ENCODE results near the gene PIEZO1. TPM values are rescaled to one million over a fixed set of nuclear protein-coding genes. Genes with fewer than 3 reads are reported as not detected.

Gene PIEZO1, protein sequence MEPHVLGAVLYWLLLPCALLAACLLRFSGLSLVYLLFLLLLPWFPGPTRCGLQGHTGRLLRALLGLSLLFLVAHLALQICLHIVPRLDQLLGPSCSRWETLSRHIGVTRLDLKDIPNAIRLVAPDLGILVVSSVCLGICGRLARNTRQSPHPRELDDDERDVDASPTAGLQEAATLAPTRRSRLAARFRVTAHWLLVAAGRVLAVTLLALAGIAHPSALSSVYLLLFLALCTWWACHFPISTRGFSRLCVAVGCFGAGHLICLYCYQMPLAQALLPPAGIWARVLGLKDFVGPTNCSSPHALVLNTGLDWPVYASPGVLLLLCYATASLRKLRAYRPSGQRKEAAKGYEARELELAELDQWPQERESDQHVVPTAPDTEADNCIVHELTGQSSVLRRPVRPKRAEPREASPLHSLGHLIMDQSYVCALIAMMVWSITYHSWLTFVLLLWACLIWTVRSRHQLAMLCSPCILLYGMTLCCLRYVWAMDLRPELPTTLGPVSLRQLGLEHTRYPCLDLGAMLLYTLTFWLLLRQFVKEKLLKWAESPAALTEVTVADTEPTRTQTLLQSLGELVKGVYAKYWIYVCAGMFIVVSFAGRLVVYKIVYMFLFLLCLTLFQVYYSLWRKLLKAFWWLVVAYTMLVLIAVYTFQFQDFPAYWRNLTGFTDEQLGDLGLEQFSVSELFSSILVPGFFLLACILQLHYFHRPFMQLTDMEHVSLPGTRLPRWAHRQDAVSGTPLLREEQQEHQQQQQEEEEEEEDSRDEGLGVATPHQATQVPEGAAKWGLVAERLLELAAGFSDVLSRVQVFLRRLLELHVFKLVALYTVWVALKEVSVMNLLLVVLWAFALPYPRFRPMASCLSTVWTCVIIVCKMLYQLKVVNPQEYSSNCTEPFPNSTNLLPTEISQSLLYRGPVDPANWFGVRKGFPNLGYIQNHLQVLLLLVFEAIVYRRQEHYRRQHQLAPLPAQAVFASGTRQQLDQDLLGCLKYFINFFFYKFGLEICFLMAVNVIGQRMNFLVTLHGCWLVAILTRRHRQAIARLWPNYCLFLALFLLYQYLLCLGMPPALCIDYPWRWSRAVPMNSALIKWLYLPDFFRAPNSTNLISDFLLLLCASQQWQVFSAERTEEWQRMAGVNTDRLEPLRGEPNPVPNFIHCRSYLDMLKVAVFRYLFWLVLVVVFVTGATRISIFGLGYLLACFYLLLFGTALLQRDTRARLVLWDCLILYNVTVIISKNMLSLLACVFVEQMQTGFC (N-terminal part only)
- polyA plus RNA-seq (ENCODE audit: low read depth in 6 of 6) = 10 to 100 TPM in 2 of 6 donors, 1 to 10 TPM in 4; 4.0 to 17.2 (median 6.2) TPM

DNA sequence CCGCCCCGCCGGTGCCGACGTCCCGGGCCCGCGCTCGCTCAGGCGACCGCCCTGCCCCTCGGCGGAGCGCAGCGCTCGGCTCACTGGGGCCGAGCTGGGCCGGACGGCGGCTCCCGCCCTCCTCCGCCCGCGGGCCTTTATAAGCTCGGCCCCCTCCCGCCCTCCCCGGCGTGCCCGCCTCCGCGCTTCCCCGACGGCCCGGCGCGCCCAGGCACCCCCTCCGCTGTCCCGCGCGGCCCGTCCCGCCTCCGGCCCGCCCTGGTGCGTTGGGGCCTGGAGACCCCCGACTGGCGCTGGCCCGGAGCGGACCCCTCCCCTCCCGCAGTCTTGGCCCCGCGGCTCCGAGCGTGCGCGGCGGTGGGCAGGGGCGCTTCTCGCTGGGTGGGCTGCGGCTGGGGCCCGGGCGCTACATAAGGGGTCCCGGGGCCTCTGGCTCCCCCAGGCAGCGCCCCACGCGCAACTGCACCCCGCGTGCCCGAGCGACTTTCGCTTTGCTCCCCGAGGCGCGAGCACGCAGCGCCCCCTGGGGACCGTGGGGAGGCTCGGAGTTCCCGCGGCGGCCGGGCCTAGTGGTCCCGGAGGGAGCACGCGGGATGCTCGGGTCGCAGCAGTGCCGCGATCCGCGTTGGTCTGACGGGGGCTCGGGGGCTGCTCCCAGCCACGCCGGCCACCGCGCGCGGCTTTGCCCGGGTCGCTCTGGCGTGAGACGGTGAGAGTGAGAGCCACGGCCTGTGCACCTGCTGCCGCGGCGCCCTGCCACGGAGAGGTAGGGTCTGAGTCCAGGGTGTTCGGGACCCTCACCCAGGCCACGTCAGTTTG, at the start of gene PIEZO1:
Gene PIEZO1 (minus strand): TSS at position 115 of the 819 bp plus-strand sequence. CDS start 256 bp downstream, outside the sequence.
- H3K27ac Mint-ChIP-seq = peak within 1 kb of the TSS in 3 of 6 donors; percentile 54 to 89 (median 71)
- no peaks in the 10 kb centered on the region for H3K36me3 Mint-ChIP-seq
- H3K27me3 Mint-ChIP-seq = no peaks in the 10 kb centered on the region
- H3K4me1 Mint-ChIP-seq = peaks cover 37 to 47% (median 47%) of the 10 kb centered on the region in 3 donors
- DNase-seq (peak; percentile 81), ATAC-seq (ENCODE audit: low read depth in 2 of 2) (peak; percentile 50 to 64)
- peak within 1 kb of the TSS; percentile 62 to 92 (median 86) for H3K4me3 Mint-ChIP-seq
- H3K9me3 Mint-ChIP-seq = no peaks in the 10 kb centered on the region

DNA sequence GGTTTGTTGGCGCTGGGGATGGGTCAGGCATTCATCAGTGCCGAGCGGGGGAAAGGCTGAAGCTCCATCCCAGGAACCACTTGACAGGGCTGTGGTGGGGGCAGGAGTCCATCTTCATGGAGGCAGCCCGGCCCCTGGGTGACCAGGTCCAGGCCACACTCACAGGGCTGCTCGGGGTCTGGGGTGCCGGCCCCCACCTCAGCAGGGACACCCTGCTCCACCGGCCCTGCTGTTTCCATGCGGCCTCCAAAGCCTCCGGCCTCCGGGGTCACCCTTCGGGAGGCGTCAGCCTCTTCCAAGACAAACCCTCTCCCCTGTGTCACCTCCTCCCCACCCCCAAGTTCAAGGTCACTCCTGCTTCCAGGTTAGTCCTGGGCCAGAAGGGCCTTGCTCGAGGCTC, 49.6 kb upstream of the PIEZO1 start:
- Mint-ChIP-seq H3K27ac (no peak overlapping the region), H3K36me3 (no peaks in the 10 kb centered on the region), H3K4me3 (no peak overlapping the region), H3K4me1 (peaks cover 0 to 5% (median 0%) of the 10 kb centered on the region in 3 donors), H3K27me3 (no peaks in the 10 kb centered on the region), H3K9me3 (no peaks in the 10 kb centered on the region)
- ATAC-seq (ENCODE audit: low read depth in 2 of 2) (no peak), DNase-seq (no peak)

DNA sequence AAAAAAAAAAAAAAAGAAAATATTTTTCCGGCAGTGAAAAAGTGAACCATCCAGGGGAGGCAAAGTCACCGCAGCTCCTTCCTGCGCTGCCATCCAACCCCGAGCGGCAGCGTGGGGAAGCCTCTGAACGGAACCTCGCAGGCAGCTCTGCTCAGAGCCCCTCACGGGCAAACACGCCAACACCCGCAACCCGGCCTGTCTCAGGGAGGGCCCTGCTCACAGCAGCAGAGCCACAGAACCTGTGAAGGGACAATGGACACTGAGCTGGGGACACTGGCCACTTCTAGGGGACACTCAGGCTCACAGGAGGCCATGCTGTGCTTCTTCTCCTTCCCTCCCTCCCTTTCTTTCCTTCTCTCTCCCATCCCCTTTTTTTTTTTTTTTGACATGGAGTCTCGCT, 48.1 kb upstream of the PIEZO1 start:
- H3K27ac Mint-ChIP-seq = peak overlapping the region in 1 of 6 donors; percentile 81
- no peaks in the 10 kb centered on the region for H3K9me3 Mint-ChIP-seq
- no peak overlapping the region for H3K4me3 Mint-ChIP-seq
- H3K36me3 Mint-ChIP-seq = no peaks in the 10 kb centered on the region
- DNase-seq (no peak), ATAC-seq (ENCODE audit: low read depth in 2 of 2) (no peak)
- H3K4me1 Mint-ChIP-seq = peaks cover 0 to 5% (median 0%) of the 10 kb centered on the region in 3 donors
- H3K27me3 Mint-ChIP-seq = no peaks in the 10 kb centered on the region

DNA sequence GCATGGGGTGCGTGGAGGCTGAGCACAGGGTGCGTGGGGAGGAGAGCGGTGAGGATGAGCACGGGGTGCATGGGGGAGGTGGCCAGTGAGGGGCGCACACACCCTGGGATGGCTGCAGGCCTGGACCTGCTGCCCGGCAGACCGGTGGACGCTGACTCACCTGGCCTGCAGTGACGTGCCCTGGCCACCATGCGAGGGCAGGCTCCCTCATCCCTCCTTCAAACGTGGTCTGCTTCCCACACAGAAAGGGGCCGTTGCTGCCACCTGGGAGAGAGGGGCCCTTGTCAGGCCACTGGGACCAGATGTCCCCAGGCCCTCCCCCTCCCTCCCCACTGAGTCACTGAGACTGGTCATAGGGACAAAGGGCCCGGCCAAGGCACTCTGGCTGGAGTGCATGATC, 46.8 kb upstream of the PIEZO1 start:
- Mint-ChIP-seq H3K27ac (no peak overlapping the region), H3K27me3 (no peaks in the 10 kb centered on the region), H3K36me3 (no peaks in the 10 kb centered on the region), H3K4me3 (no peak overlapping the region), H3K9me3 (no peaks in the 10 kb centered on the region), H3K4me1 (peaks cover 0 to 5% (median 0%) of the 10 kb centered on the region in 3 donors)
- no peak for DNase-seq
- ATAC-seq (ENCODE audit: low read depth in 2 of 2) = no peak

DNA sequence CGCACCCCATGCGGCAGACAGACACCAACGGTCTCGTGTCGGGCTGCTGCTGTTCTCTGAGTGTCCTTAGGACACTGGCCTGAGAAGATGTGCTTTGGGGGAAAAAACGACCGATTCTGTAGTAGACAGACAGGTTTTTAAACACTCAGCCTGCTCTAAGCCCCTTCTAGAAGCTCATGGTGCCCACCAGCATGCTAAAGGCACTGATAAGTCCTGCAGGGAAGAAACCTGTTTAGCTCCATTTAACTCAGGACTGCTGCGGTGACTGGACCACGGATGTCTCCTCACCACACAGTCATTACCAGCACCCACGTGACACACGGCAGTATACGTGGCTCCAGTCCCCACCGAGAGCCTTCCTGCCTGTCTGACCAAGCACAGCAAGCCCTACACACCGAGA, 45.8 kb upstream of the PIEZO1 start:
- Mint-ChIP-seq H3K27ac (no peak overlapping the region), H3K27me3 (no peaks in the 10 kb centered on the region), H3K9me3 (no peaks in the 10 kb centered on the region), H3K4me1 (peaks cover 0 to 5% (median 2%) of the 10 kb centered on the region in 3 donors), H3K4me3 (no peak overlapping the region), H3K36me3 (no peaks in the 10 kb centered on the region)
- ATAC-seq (ENCODE audit: low read depth in 2 of 2) (no peak), DNase-seq (no peak)

DNA sequence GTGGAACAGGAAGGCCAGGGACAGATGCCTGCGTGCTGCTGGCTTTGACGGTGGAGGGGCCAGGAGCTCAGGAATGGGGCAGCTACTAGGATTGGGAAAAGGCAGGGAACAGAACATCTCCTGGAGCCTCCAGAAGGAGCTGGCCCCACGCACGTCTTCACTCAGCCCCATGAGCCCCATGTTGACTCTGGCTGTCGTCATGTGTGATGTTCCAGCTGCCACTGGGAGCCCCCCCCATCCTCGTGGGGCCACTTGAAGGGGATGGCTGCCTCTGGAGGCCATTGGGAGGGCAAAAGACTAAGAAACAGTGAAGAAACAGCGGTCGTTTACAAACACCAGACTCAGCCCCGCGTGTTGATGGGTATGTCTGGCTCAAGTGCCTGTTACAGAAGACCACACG, 45.2 kb upstream of the PIEZO1 start:
- H3K4me1 Mint-ChIP-seq = peaks cover 0 to 5% (median 3%) of the 10 kb centered on the region in 3 donors
- H3K36me3 Mint-ChIP-seq = no peaks in the 10 kb centered on the region
- H3K27ac Mint-ChIP-seq = no peak overlapping the region
- H3K9me3 Mint-ChIP-seq = no peaks in the 10 kb centered on the region
- no peak for ATAC-seq (ENCODE audit: low read depth in 2 of 2)
- no peak for DNase-seq
- no peak overlapping the region for H3K4me3 Mint-ChIP-seq
- no peaks in the 10 kb centered on the region for H3K27me3 Mint-ChIP-seq

DNA sequence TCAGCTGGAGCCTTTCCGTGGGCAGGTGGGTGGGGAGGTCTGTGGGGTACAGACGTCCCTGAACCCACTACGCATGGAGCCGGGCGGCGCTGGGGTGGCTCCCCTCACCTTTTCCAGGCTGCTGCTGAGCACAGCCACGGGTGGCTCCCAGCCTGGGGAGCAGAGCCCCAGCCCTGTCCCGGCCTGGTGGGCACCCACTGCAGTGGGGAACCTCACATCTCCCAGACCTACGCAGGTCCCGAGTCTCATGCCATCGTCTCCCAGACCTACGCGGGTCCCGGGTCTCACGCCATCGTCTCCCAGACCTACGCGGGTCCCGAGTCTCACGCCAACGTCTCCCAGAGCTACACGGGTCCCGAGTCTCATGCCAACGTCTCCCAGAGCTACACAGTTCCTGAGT, 43.7 kb upstream of the PIEZO1 start:
- Mint-ChIP-seq H3K4me1 (peaks cover 0 to 5% (median 3%) of the 10 kb centered on the region in 3 donors), H3K9me3 (no peaks in the 10 kb centered on the region), H3K27me3 (no peaks in the 10 kb centered on the region), H3K27ac (no peak overlapping the region), H3K4me3 (peak overlapping the region in 1 of 8 donors; percentile 47), H3K36me3 (no peaks in the 10 kb centered on the region)
- no peak for DNase-seq
- no peak for ATAC-seq (ENCODE audit: low read depth in 2 of 2)

DNA sequence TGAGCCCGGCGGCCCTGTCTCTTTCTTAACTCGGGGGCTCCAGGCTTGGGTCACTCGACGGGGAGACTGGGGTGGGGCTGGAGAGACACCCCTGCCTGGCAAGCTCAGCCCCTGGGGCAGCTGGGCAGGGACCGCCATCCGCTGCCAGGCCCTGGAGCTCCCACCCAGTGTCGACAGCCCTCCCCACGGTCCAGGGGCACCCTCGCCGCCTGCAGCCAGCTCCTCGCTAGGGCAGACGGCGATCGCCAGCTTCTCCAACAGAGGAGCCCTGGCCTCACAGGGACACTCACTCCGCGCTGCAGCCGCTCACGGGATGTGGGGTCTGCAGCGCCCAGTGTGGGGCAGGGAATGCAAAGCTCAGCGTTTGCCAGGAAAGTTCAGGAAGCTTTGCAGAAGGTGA, 42.7 kb upstream of the PIEZO1 start:
- Mint-ChIP-seq H3K27me3 (no peaks in the 10 kb centered on the region), H3K36me3 (no peaks in the 10 kb centered on the region), H3K27ac (no peak overlapping the region), H3K9me3 (no peaks in the 10 kb centered on the region), H3K4me1 (peaks cover 0 to 3% (median 0%) of the 10 kb centered on the region in 3 donors), H3K4me3 (no peak overlapping the region)
- ATAC-seq (ENCODE audit: low read depth in 2 of 2) (no peak), DNase-seq (no peak)

DNA sequence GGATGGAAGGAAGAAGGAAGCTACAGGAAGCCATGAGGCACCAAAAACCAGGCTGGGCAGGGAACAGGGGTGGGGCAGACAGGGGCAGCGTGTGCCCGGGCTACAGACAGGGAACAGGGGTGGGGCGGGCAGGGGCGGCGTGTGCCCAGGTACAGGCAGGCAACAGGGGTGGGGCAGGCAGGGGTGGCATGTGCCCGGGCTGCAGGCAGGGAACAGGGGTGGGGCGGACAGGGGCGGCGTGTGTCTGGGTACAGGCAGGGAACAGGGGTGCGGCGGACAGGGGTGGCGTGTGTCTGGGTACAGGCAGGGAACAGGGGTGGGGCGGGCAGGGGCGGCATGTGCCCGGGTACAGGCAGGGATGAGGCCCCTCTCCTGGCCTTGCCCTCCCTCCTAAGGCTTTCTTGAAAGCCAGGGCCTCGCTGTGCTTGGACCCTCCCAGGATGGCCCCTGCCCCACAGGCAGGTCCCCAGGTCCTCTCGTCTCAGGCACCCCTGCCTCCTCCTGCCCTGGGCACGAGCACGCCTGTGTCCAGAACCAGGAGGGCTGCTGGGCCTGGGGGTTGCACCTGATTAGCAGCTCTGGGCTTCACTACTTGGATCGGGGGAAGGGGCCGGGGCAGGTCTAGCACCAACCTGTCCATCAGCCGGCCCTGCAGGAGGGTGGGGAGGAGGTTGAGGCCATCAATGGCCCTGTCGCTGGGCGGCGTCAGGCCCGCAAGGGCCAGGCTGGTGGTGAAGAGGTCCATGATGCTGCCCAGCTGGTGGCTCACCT, 41.2 kb upstream of the PIEZO1 start:
- Mint-ChIP-seq H3K27ac (no peak overlapping the region), H3K4me1 (peaks cover 0 to 3% (median 0%) of the 10 kb centered on the region in 3 donors), H3K4me3 (no peak overlapping the region), H3K36me3 (no peaks in the 10 kb centered on the region), H3K27me3 (no peaks in the 10 kb centered on the region), H3K9me3 (no peaks in the 10 kb centered on the region)
- ATAC-seq (ENCODE audit: low read depth in 2 of 2) (no peak), DNase-seq (no peak)

DNA sequence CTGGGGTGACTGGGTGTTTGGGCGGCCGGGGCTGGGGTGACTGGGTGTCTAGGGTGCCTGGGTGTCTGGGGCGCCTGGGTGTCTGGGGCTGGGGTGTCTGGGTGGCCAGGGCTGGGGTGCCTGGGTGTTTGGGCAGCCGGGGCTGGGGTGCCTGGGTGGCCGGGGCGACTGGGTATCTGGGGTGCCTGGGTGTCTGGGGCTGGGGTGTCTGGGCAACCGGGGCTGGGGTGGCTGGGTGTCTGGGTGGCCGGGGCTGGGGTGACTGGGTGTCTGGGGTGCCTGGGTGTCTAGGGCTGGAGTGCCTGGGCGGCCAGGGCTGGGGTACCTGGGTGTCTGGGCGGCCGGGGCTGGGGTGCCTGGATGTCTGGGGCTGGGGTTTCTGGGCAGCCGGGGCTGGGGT, 40.1 kb upstream of the PIEZO1 start:
- Mint-ChIP-seq H3K4me1 (peaks cover 0 to 3% (median 0%) of the 10 kb centered on the region in 3 donors), H3K4me3 (no peak overlapping the region), H3K9me3 (no peaks in the 10 kb centered on the region), H3K36me3 (no peaks in the 10 kb centered on the region), H3K27me3 (no peaks in the 10 kb centered on the region), H3K27ac (no peak overlapping the region)
- ATAC-seq (ENCODE audit: low read depth in 2 of 2) (no peak), DNase-seq (no peak)

DNA sequence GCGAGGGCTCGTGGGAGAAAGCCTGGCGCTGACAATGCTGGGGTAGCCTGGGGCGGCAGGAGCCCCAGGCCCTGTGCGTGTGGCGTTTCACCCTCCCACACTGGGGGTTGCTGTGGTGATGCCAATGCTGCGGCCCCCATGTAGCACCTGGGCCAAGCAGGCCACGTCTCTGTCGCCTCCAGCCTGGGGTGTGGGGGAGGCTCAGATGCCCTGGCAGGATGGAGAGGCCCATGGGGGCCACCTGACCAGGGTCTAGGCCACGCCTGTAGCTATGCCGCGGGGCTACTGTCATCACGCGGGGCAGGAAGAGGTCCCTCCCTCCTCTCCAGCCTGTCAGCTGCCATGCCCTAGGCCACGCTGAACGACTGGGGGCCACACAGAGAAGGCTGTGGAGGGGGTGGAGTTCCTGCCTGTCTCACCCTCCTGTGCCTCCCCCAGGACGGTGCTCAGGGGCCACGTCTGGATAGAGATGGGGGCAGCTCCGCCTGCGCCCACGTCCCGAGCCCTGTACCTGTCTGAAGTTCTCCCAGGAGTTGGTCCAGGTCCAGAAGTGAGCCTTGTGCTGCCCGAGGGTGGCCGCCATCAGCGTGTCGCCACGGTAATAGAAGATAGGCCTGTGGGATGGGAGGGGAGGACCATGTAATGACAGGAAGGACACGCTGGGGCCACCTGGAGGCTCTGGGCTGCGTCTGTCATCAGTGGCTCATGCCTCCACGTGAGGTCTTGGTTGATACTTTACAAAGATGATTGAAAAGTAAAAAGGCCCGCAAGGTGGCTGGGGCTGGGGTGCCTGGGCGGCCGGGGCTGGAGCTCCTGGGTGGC, 39.4 kb upstream of the PIEZO1 start:
- Mint-ChIP-seq H3K36me3 (no peaks in the 10 kb centered on the region), H3K27ac (no peak overlapping the region), H3K4me3 (no peak overlapping the region), H3K27me3 (no peaks in the 10 kb centered on the region), H3K4me1 (peaks cover 0 to 3% (median 0%) of the 10 kb centered on the region in 3 donors), H3K9me3 (no peaks in the 10 kb centered on the region)
- no peak for ATAC-seq (ENCODE audit: low read depth in 2 of 2)
- DNase-seq = no peak

Data from naive B cell (primary cell).